ENCODE results near the gene CYP26A1.

DNA sequence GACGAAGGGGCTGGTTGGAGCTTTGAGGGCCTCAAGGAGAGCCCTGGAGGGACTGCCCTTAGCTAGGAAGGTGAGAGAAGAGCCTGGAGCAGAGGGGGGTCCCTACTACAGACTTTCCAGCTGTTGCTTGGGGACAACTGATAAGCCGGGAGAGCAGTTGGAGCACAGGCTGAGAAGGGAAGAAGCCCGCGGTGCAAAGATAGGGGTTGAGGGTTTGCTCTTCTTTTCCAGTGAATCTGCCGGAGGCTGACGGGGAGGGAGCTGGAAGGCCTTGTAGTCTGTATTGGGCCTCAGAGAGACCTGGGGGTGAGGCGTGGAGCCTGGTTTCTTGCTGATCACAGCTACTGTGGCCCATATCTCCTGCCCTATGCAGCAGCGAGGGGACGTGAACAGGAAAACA lies 23.7 kb downstream of the CYP26A1 start:
- TF ChIP-seq, protein P1, sequence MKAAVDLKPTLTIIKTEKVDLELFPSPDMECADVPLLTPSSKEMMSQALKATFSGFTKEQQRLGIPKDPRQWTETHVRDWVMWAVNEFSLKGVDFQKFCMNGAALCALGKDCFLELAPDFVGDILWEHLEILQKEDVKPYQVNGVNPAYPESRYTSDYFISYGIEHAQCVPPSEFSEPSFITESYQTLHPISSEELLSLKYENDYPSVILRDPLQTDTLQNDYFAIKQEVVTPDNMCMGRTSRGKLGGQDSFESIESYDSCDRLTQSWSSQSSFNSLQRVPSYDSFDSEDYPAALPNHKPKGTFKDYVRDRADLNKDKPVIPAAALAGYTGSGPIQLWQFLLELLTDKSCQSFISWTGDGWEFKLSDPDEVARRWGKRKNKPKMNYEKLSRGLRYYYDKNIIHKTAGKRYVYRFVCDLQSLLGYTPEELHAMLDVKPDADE (IDR thresholded peaks at IDR 0.05), result no peak
- TF ChIP-seq, protein P2, sequence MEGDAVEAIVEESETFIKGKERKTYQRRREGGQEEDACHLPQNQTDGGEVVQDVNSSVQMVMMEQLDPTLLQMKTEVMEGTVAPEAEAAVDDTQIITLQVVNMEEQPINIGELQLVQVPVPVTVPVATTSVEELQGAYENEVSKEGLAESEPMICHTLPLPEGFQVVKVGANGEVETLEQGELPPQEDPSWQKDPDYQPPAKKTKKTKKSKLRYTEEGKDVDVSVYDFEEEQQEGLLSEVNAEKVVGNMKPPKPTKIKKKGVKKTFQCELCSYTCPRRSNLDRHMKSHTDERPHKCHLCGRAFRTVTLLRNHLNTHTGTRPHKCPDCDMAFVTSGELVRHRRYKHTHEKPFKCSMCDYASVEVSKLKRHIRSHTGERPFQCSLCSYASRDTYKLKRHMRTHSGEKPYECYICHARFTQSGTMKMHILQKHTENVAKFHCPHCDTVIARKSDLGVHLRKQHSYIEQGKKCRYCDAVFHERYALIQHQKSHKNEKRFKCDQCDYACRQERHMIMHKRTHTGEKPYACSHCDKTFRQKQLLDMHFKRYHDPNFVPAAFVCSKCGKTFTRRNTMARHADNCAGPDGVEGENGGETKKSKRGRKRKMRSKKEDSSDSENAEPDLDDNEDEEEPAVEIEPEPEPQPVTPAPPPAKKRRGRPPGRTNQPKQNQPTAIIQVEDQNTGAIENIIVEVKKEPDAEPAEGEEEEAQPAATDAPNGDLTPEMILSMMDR (conservative IDR thresholded peaks at IDR 0.05; ENCODE audit: low read depth in 2 of 2), result no peak
- TF ChIP-seq EZH2 (IDR thresholded peaks at IDR 0.05; ENCODE audit: low read depth, unreplicated experiment) (no peak), EZH2phosphoT487 (IDR thresholded peaks at IDR 0.05; ENCODE audit: unreplicated experiment) (no peak)
- TF ChIP-seq, protein P3, sequence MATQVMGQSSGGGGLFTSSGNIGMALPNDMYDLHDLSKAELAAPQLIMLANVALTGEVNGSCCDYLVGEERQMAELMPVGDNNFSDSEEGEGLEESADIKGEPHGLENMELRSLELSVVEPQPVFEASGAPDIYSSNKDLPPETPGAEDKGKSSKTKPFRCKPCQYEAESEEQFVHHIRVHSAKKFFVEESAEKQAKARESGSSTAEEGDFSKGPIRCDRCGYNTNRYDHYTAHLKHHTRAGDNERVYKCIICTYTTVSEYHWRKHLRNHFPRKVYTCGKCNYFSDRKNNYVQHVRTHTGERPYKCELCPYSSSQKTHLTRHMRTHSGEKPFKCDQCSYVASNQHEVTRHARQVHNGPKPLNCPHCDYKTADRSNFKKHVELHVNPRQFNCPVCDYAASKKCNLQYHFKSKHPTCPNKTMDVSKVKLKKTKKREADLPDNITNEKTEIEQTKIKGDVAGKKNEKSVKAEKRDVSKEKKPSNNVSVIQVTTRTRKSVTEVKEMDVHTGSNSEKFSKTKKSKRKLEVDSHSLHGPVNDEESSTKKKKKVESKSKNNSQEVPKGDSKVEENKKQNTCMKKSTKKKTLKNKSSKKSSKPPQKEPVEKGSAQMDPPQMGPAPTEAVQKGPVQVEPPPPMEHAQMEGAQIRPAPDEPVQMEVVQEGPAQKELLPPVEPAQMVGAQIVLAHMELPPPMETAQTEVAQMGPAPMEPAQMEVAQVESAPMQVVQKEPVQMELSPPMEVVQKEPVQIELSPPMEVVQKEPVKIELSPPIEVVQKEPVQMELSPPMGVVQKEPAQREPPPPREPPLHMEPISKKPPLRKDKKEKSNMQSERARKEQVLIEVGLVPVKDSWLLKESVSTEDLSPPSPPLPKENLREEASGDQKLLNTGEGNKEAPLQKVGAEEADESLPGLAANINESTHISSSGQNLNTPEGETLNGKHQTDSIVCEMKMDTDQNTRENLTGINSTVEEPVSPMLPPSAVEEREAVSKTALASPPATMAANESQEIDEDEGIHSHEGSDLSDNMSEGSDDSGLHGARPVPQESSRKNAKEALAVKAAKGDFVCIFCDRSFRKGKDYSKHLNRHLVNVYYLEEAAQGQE (IDR thresholded peaks at IDR 0.05; ENCODE audit: unreplicated experiment), result no peak

Measured in GM23338 (cell line).